Psoas muscle (tissue), 8 donors: ENCODE measurements around the gene INSR. TPM values are rescaled to one million over a fixed set of nuclear protein-coding genes. Genes with fewer than 3 reads are reported as not detected.
"Not testable (repeated sequence)": the region's sequence is repeated elsewhere in the genome, so short reads cannot be mapped to it uniquely, and the experiment has no call there.

ENCODE experiments used
- ATAC-seq, 4 donors: fragments of 200-7000 bp; cut with Tn5 transposase; one replicate each; pipeline ENCODE4 v1.9.1; 2020; ENCODE audit warnings: moderate library complexity in 3 of 4, mild to moderate bottlenecking in 2 of 4
- DNase-seq, 2 donors: peaks; one replicate each; pipeline ENCODE4 v3.0.0-alpha.2; 2020
- H3K27ac ChIP-seq: fragments of 200-600 bp; one replicate; pipeline ENCODE4 v1.8.0; 2022
- H3K27me3 ChIP-seq, 3 donors: fragments of 200-600 bp in 1 of 3; one replicate each; pipeline versions ENCODE4 v1.6.1 to v1.8.0; 2013 to 2022; ENCODE audit warnings: low read length in 2 of 3, mild to moderate bottlenecking in 2 of 3, moderate library complexity in 1 of 3; ENCODE audit not compliant: insufficient read depth in 3 of 3
- H3K36me3 ChIP-seq, 2 donors: fragments of 200-600 bp in 1 of 2; one replicate each; pipeline versions ENCODE4 v1.6.1 to v1.8.0; 2013 to 2022; ENCODE audit warnings: low read depth in 1 of 2, mild to moderate bottlenecking in 1 of 2, moderate library complexity in 1 of 2; ENCODE audit not compliant: insufficient read depth in 1 of 2
- H3K4me1 ChIP-seq: fragments of 200-600 bp; one replicate; pipeline ENCODE4 v1.8.0; 2022
- H3K4me3 ChIP-seq: fragments of 200-600 bp; one replicate; pipeline ENCODE4 v1.8.0; 2022; ENCODE audit warnings: mild to moderate bottlenecking
- H3K9me3 ChIP-seq: fragments of 200-600 bp; one replicate; pipeline ENCODE4 v1.8.0; 2022
- WGBS, 3 donors: extraction: QIAGEN DNeasy Blood & Tissue Kit; methylation state at CpG; one replicate each; pipeline versions ENCODE4 v1.1.6 to v1.1.7; 2013; 5-methylcytosine and 5-hydroxymethylcytosine counted together
- intact Hi-C, 2 donors: fragments of 100-400 bp; cut with DNase I; formaldehyde crosslinking; loops; one replicate each; pipeline versions ENCODE4 v1.11.0 to v1.14.2; 2022
- polyA plus RNA-seq, 3 donors: library from polyadenylated mRNA; stranded (reverse); fragments of 200-250 nt; gene quantifications; one replicate each; pipeline ENCODE4 v1.2.3, GENCODE V29; 2013
- total RNA-seq, 4 donors: library from RNA; stranded (reverse); fragmentation: NEBNext Ultra II Directional in 2 of 4; extraction: Animal tissue kit (Norgen Biotek cat#: 25700) in 2 of 4; gene quantifications; one replicate each; pipeline versions ENCODE4 v1.2.1 to v1.2.4, GENCODE V29; 2021 to 2023
- TF ChIP-seq, protein P1 (sequence below): fragments of 200-600 bp; IDR thresholded peaks from one replicate; pipeline ENCODE4 v1.8.0; 2022; ENCODE audit warnings: antibody characterized with exemption
- donor health status: healthy with polysubstance abuse.
- donor health status: DM: no; HTN: no; CAD: no; lungs with moderate emphysema.
- donor health status: Bipolar disorder and iron deficiency.
- donor health status: healthy.
- donor health status: DM: yes; HTN: yes; CAD: no.
- donor health status: DM: no; HTN: no; CAD: no.
- donor health status: DM: no; HTN: no; CAD: no.
- donor health status: DM: yes; HTN: yes; CAD: no.

INSR gene
- total and polyA plus RNA-seq, 7 donors: 3.7 to 95.1 (median 48.5) TPM

- intact Hi-C loops: no loop called here
- Histone ChIP-seq H3K36me3 (no peaks in the 10 kb centered on the region), H3K27me3 (no peaks in the 10 kb centered on the region), H3K4me3 (no peak overlapping the region), H3K9me3 (no peaks in the 10 kb centered on the region), H3K27ac (no peak overlapping the region), H3K4me1 (peaks cover 27% of the 10 kb centered on the region)
- 96 to 99% (median 98%) methylated on average over 5 of the region's 5 CpGs for WGBS, 3 donors
- DNase-seq (no peak), ATAC-seq (no peak)
- TF ChIP-seq, protein P1, sequence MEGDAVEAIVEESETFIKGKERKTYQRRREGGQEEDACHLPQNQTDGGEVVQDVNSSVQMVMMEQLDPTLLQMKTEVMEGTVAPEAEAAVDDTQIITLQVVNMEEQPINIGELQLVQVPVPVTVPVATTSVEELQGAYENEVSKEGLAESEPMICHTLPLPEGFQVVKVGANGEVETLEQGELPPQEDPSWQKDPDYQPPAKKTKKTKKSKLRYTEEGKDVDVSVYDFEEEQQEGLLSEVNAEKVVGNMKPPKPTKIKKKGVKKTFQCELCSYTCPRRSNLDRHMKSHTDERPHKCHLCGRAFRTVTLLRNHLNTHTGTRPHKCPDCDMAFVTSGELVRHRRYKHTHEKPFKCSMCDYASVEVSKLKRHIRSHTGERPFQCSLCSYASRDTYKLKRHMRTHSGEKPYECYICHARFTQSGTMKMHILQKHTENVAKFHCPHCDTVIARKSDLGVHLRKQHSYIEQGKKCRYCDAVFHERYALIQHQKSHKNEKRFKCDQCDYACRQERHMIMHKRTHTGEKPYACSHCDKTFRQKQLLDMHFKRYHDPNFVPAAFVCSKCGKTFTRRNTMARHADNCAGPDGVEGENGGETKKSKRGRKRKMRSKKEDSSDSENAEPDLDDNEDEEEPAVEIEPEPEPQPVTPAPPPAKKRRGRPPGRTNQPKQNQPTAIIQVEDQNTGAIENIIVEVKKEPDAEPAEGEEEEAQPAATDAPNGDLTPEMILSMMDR: no peak
Observed at GRCh38 chr19:7229735-7230134, 64.5 kb downstream of the INSR start.

DNA sequence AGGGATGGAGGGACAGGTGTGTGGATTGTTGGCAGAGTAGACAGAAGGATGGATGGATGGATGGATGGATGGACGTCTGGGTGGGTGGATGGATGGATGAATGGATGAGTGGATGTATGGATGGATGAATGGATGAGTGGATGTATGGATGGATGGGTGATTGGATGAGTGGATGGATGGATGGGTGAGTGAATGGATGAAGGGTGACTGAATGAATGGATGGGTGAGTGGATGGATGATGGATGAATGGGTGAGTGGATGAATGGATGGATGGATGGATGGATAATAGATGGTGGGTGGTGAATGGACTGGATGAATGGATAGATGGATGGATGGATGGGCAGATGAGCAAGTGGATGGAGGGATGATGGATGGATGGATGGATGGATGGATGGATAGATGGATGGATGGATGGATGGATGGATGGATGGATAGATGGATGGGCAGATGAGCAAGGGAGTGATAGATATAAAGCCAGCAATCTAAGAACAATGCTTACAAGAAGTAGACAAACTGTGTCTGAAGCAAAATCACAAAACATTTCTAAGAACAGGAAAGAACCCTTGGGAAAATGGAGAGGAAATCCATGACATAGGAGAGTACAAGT is 65.2 kb downstream of the INSR start:
- Histone ChIP-seq H3K27ac (no peak overlapping the region), H3K9me3 (no peaks in the 10 kb centered on the region), H3K4me3 (no peak overlapping the region), H3K36me3 (no peaks in the 10 kb centered on the region), H3K4me1 (peaks cover 33% of the 10 kb centered on the region), H3K27me3 (no peaks in the 10 kb centered on the region)
- 63 to 77% (median 74%) methylated on average over 1 of the region's 1 CpG for WGBS, 3 donors
- DNase-seq (no peak), ATAC-seq (no peak)
- TF ChIP-seq, protein P1: no peak
- intact Hi-C loops: no loop called here

DNA sequence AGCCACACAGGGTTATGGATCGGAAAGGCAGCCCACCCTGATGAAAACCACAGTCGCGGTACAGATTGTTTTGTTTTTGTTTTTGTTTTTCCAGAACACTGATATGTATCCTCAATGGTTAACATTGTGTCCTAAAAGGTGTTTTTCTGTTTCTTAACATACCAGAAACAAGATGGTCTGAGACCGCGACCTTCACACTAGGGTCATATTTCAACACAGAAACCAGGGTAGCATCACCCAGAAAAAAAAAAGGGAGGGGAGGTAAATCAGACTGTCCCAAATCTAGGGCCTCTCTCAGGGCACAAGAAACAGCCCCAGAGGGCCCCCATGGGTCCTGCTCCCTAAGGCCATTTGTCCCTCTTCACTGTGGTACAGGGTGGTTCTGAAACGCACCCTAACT is 66.5 kb downstream of the INSR start:
- H3K4me3 ChIP-seq: no peak overlapping the region
- TF ChIP-seq, protein P1: no peak
- H3K9me3 ChIP-seq: no peaks in the 10 kb centered on the region
- DNase-seq (no peak), ATAC-seq (no peak)
- peaks cover 39% of the 10 kb centered on the region for H3K4me1 ChIP-seq
- 74 to 76% (median 76%) methylated on average over 6 of the region's 6 CpGs for WGBS, 3 donors
- intact Hi-C loops: no loop called here
- H3K27ac ChIP-seq: no peak overlapping the region
- H3K36me3 ChIP-seq: no peaks in the 10 kb centered on the region
- H3K27me3 ChIP-seq: no peaks in the 10 kb centered on the region

GRCh38 chr19:7227149-7227548 is 67.1 kb downstream of the INSR start:
- ATAC-seq, H3K36me3 ChIP-seq, H3K27ac ChIP-seq, DNase-seq, H3K9me3 ChIP-seq, H3K4me3 ChIP-seq, H3K27me3 ChIP-seq, intact Hi-C loops: not testable (repeated sequence)
- WGBS, 3 donors: 94 to 97% (median 97%) methylated on average over 5 of the region's 5 CpGs
- peaks cover 43% of the 10 kb centered on the region for H3K4me1 ChIP-seq

- Histone ChIP-seq H3K9me3 (no peaks in the 10 kb centered on the region), H3K36me3 (no peaks in the 10 kb centered on the region), H3K27ac (no peak overlapping the region), H3K4me1 (peaks cover 47% of the 10 kb centered on the region), H3K27me3 (no peaks in the 10 kb centered on the region), H3K4me3 (no peak overlapping the region)
- ATAC-seq (no peak), DNase-seq (no peak)
- intact Hi-C loops: no loop called here
- TF ChIP-seq, protein P1: no peak
Observed at GRCh38 chr19:7226739-7227138, 67.5 kb downstream of the INSR start.
